ENCODE measurements around the gene TBKBP1.
"Not testable (repeated sequence)": the region's sequence is repeated elsewhere in the genome, so short reads cannot be mapped to it uniquely, and the experiment has no call there.

TBKBP1 gene

GRCh38 chr17:47735139-47735464 is 41.1 kb downstream of the TBKBP1 start:
- no peak for DNase-seq

- peak; percentile 41 for DNase-seq
These were observed 41.6 kb downstream of the TBKBP1 start for GRCh38 chr17:47735536-47736011.

- no peak for DNase-seq
These were observed 42.8 kb downstream of the TBKBP1 start for GRCh38 chr17:47736501-47737495.

GRCh38 chr17:47738178-47738577 is 44.2 kb downstream of the TBKBP1 start:
- DNase-seq: no peak

GRCh38 chr17:47739150-47739549 is 45.2 kb downstream of the TBKBP1 start:
- no peak for DNase-seq

- DNase-seq: not testable (repeated sequence)
These were observed 46.0 kb downstream of the TBKBP1 start for GRCh38 chr17:47739945-47740344.

- no peak for DNase-seq
These were observed 47.3 kb downstream of the TBKBP1 start for GRCh38 chr17:47741109-47741792.

- no peak for DNase-seq
These were observed 47.8 kb downstream of the TBKBP1 start for GRCh38 chr17:47741793-47742145.

GRCh38 chr17:47742319-47743181 is 48.6 kb downstream of the TBKBP1 start:
- DNase-seq: peak; percentile 64

GRCh38 chr17:47744168-47745036 is 50.4 kb downstream of the TBKBP1 start:
- no peak for DNase-seq

- DNase-seq: no peak
These were observed 51.0 kb downstream of the TBKBP1 start for GRCh38 chr17:47745037-47745380.

- no peak for DNase-seq
These were observed 57.5 kb downstream of the TBKBP1 start for GRCh38 chr17:47751471-47751870.

- no peak for DNase-seq
These were observed 63.4 kb downstream of the TBKBP1 start for GRCh38 chr17:47757386-47757785.

- no peak for DNase-seq
These were observed 66.6 kb downstream of the TBKBP1 start for GRCh38 chr17:47760409-47761140.
